ENCODE measurements around the gene MKRN2OS.

GRCh38 chr3:12586403-12586802, 41.1 kb upstream of the MKRN2OS start:
- TF ChIP-seq POLR2A (IDR thresholded peaks at IDR 0.05) (no peak), CTCF (IDR thresholded peaks at IDR 0.05) (no peak), POLR2AphosphoS5 (IDR thresholded peaks at IDR 0.05) (no peak)

Measured in breast epithelium (tissue), 3 donors.